Spleen (tissue), 7 donors: Measurements from ENCODE around the gene GATD1.

Experiments
- CTCF ChIP-seq, 11 experiments: fragments of 200-600 bp in 7 of 11; fragments of 450-650 bp in 4 of 11; sonication (generic) in 4 of 11; IDR thresholded peaks in 8 of 11; conservative IDR thresholded peaks in 3 of 11; 1 replicate in 7 of 11; 2 replicates in 4 of 11; pipeline versions ENCODE4 v1.4.0 to v1.8.0; 2016 to 2021; ENCODE audit warnings: antibody characterized with exemption in 11 of 11, inconsistent platforms in 4 of 11, mild to moderate bottlenecking in 1 of 11
- POLR2A ChIP-seq, 3 donors: fragments of 450-650 bp; IDR thresholded peaks; one replicate each; pipeline ENCODE4 v1.5.1; 2017; ENCODE audit warnings: antibody characterized with exemption in 3 of 3, mild to moderate bottlenecking in 1 of 3
- POLR2AphosphoS5 ChIP-seq, 3 donors: sonication (generic); formaldehyde crosslinking; IDR thresholded peaks; one replicate each; pipeline ENCODE4 v1.5.1; 2017; ENCODE audit warnings: antibody characterized with exemption in 3 of 3
- donor health status: DM: no; HTN: no; CAD: no; lungs with moderate emphysema.
- donor health status: DM: no; HTN: no; CAD: no.
- donor health status: DM: no; HTN: no; CAD: no.

- no peak for TF ChIP-seq CTCF (IDR thresholded peaks at IDR 0.05 in 8 of 11, conservative IDR thresholded peaks at IDR 0.05 in 3 of 11)
- no peak for TF ChIP-seq POLR2AphosphoS5 (IDR thresholded peaks at IDR 0.05)
- no peak for TF ChIP-seq POLR2A (IDR thresholded peaks at IDR 0.05)
These were observed 50.0 kb downstream of the GATD1 start for GRCh38 chr11:727281-727701.
